SK-N-MC (cell line): ENCODE measurements around the gene SNRPA1.

ENCODE experiments used
- EZH2 ChIP-seq: fragments of 200-600 bp; sonication (generic); IDR thresholded peaks from one replicate; pipeline ENCODE4 v1.6.1; 2017; ENCODE audit warnings: antibody characterized with exemption
- FOXP2 ChIP-seq: optimal IDR thresholded peaks from 2 replicates; pipeline ENCODE3; 2011; ENCODE audit warnings: mild to moderate bottlenecking, moderate library complexity; ENCODE audit not compliant: insufficient read depth; ENCODE audit errors: extremely low read length, control extremely low read depth
- POLR2AphosphoS5 ChIP-seq: IDR thresholded peaks from 2 replicates; pipeline ENCODE4 v1.6.1; 2012; ENCODE audit warnings: mild to moderate bottlenecking, low read depth, low read length, borderline replicate concordance

- no peak for TF ChIP-seq POLR2AphosphoS5
- TF ChIP-seq EZH2: no peak
- TF ChIP-seq FOXP2: no peak
Observed at GRCh38 chr15:101264011-101264410, 31.0 kb downstream of the SNRPA1 start.
